Epithelial cell of proximal tubule (primary cell): ENCODE results near the gene VIPR1. TPM values are rescaled to one million over a fixed set of nuclear protein-coding genes. Genes with fewer than 3 reads are reported as not detected.

Source experiments
- DNase-seq: peaks from one replicate; pipeline ENCODE4 v3.0.0-alpha.2; 2011; ENCODE audit warnings: low read depth
- H3K4me3 ChIP-seq: 2 replicates; pipeline ENCODE4 v1.5.1; 2011; ENCODE audit warnings: low read depth, mild to moderate bottlenecking, low read length
- CTCF ChIP-seq: conservative IDR thresholded peaks from 2 replicates; pipeline ENCODE4 v1.5.1; 2012; ENCODE audit warnings: low read depth, mild to moderate bottlenecking, low read length
- total RNA-seq: library from RNA; depleted of rRNA; stranded (reverse); fragments of >200 nt; gene quantifications from 2 replicates; pipeline ENCODE4 v1.2.3, GENCODE V29; 2015

VIPR1 gene
- total RNA-seq, 1 donor from 2014 or later: not detected

GRCh38 chr3:42510325-42510724 lies 7.9 kb downstream of the VIPR1 start:
- no peak for DNase-seq
- no peak overlapping the region for H3K4me3 ChIP-seq
- TF ChIP-seq CTCF: no peak

DNA sequence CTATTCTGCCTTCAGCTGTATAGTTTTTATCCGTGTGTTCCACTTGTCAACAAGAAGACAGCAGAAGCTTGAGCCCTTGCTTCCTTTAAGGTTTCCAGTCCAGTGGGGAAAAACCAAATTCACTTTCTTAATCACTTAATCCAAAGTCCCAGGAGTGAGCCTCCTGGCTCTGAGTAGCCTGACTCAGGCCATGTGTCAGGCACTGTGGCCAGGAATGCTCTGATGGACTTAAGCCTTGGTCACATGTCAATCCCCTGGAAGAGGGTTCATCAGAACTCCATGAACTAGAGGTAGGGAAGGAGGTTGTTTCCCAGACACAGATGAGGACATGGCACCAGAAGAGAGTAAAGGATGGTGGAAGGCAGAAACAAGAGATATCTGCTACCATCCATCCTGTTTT lies 8.8 kb downstream of the VIPR1 start:
- TF ChIP-seq CTCF: no peak
- no peak for DNase-seq
- no peak overlapping the region for H3K4me3 ChIP-seq

GRCh38 chr3:42511736-42512135 lies 9.3 kb downstream of the VIPR1 start:
- no peak for DNase-seq
- TF ChIP-seq CTCF: no peak
- no peak overlapping the region for H3K4me3 ChIP-seq

GRCh38 chr3:42513121-42513520 lies 10.7 kb downstream of the VIPR1 start:
- no peak for DNase-seq
- TF ChIP-seq CTCF: no peak
- H3K4me3 ChIP-seq: no peak overlapping the region

DNA sequence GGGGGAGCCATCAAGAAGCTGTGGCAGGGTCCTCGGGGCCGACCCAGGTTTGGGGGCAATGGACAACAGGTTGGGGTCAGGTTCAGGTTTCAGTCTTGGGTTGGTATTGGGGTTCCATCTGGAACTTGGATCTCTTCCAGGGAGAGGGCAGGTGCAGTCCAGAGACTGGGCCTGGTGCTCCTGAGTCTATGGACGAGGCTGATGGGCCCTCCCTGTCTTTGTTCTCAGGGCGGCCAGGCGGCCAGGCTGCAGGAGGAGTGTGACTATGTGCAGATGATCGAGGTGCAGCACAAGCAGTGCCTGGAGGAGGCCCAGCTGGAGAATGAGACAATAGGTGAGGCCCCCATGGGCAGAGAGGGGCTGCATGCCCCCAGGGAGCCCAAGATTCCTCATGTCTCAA lies 11.1 kb downstream of the VIPR1 start:
- H3K4me3 ChIP-seq: no peak overlapping the region

DNA sequence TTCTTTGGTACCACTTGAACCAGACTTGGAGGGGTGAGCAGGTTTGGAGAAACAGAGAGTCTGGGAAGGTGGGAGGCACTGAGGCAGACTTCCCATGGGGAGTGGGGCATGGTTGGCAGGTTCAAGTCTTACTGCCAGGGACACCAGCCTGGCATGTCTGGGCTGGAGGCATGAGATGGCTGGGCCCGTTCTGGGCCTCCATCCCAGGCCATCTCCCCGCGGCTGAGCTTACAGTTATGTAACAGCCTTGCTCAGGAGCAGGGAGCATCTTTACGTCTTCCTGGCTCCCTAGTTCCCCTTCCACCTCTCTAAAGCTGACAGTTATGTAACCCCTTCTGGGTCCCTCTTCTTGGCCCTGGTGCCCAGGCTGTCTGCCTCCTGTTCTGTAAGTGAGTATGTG lies 12.4 kb downstream of the VIPR1 start:
- DNase-seq: no peak
- TF ChIP-seq CTCF: no peak
- no peak overlapping the region for H3K4me3 ChIP-seq

More for the DNA sequence above, 11.1 kb downstream of the VIPR1 start:
- no peak for TF ChIP-seq CTCF
- no peak for DNase-seq

DNA sequence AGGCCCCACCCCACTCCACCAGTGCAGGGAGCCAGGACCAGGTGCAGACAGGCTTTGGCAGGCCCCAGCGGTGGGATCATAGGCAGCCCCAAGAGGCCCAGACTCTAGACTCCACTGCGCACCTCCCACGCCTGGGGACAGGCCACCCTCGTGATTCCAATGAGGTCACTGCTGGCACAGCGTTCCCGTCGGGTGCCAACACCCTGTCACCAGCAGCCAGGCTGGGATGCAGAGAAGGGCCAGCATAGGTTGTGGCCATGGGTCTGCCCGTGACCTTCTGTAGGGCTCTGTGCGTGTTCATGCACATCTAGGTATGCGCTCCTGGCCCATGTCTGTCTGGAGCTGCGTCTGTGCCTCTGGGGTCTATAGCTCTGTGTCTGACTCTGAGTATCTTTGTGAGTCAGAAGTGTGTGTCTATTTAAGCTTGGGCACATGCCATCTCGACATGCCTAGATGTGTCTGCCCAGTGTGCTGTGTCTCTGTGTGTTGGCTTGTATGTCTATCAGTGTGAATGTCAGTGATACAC lies 13.0 kb downstream of the VIPR1 start:
- DNase-seq: no peak
- no peak for TF ChIP-seq CTCF
- no peak overlapping the region for H3K4me3 ChIP-seq
